ENCODE measurements around the gene KCNMA1.

Gene KCNMA1

DNA sequence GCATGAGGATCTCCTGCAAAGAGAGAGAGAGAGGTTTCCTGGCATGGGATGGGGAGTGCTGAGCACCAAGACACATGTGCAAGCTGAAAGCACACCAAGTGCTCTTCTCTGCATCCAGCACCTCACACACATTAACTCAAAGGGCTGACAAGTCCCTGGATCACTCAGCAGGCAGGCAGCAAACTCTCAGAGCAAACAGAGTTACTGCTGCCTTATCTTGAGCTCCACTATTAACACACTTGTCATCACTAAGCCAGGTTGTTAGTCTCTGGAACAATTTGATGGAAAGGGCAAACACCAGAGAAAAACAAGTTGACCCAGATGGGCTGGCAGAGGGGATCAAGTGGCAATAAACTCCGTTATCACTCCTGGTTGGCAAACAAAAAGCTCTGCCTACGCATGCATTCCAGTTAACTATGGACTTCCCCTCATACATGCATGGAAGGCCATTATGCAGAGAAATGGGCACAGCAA, 349.9 kb downstream of the KCNMA1 start:
- peak; percentile 17 for DNase-seq

DNA sequence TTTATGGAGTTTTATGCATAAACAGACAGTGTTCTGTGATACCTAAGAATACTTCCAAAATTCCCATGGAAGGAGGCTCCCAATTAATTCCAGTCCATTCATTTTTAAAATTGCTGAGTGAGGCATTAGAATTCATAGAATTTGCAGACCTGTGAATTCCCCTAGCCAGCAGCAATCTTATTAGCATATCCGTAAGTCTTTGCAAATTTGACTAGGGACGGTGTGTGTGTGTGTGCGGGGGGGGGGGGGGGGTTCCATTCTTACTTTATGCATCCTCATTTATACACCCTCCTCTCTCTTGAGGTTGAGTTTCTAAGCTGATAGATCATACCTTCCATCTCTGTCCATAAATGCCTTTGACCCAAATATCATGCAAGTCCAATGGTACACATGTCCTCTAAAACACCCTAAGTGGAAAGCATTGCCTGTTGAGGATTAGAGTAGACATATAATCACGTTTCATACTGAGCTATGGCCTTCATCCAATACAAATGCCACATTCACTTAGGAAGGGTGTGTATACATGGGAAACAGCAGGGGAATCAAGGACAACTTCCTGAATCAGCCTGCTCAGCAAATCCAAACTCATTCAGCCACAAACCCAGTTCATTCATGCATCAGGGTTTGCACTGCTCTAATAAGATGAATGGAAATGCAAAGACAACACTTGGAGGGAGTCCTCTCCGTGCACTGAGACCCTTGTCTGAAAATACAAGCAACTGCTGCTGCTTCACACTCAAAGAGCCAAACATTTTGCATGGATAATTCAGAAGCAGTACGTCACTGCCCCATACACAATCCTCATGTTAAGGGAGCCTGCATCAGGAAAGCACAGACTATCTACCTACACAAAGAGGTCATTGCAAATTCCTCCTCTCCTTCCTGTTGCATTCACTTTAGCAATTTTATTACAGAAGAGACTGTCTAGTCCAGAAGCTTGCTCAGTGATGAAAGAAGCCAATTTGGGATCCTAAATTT, 350.8 kb downstream of the KCNMA1 start:
- peak; percentile 48 for DNase-seq

DNA sequence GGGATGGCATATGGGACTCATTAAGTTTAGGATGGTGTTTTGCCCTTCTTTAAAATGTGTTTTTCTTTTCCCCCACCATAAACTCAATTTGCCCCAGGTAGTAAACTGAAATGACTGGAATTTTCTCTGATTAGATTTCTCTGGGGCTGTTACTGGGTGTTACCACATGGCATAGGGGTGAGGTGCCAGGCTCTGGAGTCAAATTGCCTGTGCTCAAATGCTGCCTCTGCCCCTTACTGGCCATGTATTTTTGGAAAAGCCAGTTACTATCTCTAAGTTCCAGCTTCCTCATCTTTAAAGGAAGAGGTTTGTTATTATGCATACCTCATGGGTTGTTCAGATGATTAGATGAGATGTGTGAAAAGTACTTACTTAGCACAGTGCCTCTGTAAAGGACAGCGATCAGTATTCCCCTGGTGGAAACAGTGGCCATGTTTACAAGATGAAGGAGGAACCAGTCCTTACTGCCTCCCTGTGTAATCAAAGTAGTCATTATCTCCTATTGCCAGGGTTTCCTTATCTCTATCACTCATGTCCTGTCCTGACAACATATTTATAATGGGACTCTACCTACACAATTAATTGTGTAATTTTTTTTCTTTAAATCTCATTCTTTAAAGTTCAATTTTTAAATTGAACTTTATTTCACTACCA, 352.0 kb downstream of the KCNMA1 start:
- no peak for DNase-seq

DNA sequence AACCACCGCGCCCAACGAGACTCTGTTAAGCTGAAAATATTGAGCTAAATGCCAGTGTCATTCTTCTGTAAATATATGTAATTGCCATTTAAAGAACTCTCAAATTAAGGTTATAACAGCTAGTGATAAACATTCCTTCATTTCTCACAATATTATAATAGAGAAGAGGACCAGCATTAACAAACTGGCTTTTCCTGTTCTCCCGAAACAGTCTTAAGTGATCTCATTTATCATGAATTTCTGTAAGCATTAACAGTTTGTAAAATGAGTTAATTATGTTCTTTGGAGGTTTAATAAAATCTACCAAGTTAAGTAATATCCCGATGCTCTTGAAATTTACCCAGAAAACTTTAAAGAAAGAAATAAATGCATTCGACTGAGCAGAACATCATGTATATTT, 352.8 kb downstream of the KCNMA1 start:
- DNase-seq = no peak

DNA sequence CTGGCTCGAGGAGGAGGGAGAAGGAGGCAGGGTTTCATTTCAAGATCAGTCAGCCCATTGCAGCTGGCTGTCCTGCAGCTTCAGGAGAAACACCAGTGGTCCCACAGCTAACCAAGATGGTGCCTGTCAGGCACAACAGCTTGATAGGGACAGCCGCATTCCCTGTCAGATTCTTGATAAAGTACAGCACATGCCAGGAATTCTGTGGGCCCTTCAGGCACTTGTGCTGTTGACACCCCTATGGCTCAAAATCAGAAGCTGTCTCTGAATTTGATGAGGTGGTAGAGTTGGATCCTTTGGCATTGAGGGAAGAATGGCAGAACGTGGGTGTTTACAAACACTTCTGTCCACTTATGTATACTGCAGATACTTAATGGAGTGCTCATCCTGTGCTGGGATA, 354.3 kb downstream of the KCNMA1 start:
- DNase-seq = no peak

DNA sequence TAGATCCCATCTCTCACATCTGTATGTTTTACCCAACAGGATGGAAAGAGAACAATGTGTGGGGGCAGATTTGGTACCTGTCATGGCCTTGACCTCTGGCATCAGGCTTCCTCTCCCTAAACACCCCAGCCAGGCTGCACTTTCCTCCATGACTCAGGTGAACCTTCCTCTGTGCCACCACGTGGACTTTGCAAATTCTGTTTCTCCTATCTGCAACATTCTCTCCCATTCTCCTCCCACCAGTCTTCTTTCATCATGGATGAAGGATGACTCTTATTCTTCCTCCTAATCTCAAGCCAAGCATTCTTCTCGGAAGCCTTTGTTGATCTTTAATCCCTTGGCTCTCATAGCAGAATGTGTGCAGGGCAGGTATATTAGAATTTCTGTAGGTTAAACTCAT, 355.4 kb downstream of the KCNMA1 start:
- DNase-seq = no peak

DNA sequence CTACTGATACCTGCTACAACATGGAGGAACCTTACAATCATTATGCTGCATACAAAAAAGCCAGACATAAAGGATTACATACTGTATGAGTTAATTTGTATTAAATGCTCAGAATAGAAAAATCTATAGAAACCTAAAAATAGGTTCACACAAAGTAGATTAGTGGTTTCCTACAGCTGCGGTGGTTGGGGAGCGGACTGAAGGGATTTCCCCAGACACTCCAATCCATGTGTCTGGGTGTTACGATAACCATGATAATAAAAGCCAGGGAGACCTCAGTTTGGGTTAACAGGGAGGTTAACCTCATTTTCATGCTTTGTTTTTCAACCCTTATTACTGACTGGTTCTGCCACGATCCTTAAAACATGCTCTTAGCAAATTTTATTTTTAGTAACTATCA, 355.9 kb downstream of the KCNMA1 start:
- DNase-seq = no peak

DNA sequence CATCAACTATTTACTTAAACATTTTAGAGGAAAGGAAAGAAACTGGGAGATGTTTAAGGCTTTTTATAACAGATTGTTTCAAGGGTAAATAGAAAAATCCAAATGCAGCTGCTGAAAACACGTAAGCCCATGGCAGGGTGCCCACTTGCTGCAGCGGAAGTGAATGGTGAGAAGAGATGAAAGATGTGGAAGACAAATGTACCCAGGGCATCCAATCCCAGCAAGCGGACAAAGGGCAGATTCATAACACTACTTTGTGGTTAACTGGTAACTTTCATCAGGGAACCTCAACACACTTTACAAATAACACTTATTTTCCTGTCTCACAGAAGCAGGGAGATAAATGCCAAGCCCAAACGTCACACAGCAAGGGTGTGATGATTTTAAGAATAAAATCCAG, 358.4 kb downstream of the KCNMA1 start:
- DNase-seq = no peak

DNA sequence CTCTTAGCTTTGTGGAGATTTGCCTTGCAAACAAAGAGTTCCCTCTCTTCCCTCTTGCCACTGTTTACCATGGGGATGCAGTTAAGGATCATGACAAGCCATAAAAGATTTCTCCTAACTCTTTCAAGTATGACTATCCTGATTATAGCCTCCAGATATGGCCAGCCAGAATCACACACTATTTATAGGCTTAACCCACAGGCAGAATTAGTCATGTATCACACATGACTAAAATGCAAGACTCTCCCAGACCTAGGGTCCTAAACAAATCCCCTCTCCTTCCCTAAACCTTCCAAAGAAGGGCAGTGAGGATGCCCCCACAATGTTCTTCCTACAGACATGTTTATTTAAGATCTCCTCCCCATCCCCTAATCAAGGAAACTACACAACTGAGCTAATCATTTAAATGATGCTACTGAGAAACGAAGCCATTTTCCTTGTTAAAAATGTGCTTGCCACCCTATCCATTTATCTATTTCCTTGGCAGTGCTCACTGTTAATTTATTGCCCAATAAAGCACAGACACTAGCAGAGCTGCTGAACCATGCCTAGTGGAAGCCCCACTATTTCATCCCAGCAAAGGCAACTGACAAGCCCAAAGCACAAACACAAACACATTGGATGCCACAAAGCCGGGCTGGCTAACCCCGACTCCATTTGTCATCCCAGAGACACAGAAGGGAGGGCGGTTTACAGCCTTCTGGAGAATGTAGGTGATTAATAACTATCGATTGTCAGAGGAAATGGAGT, 363.4 kb downstream of the KCNMA1 start:
- no peak for DNase-seq

DNA sequence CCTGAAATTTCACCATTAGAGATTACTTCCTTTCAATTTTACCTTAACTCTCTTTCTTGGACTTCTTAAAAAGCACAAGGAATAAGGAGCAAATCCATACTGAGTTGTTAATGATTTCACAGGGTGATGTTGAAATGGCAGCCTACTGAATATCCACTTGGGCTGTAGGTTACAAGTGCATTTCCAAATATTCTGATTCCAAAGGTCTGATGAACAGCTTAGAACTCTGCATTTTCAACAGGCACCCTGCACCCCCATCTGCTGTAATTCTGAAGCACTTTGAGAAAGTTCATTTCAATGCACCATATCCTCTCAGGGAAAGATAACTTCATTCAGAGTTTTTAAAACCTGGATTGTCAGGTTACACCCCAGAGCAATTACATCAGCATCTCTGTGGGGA, 368.4 kb downstream of the KCNMA1 start:
- DNase-seq = no peak

DNA sequence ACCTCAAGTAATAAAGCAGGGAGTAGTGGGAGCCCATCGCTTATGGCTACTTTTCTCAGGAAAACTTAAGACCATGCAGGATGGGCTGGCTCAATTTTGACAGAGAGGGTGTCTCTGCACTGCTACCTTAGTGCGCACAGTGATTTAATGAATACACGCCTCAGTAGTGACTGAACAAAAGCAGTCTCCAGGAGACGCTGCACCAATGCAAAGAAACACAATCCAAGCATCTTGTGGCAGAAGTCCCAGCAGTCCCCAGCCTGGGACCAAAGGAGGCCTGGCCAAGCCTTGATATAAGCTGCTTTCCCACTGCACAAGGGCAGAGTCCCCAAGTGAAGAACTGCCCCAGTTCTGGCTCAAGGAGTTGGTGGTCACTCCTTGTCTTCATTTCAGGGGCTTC, 368.9 kb downstream of the KCNMA1 start:
- no peak for DNase-seq

DNA sequence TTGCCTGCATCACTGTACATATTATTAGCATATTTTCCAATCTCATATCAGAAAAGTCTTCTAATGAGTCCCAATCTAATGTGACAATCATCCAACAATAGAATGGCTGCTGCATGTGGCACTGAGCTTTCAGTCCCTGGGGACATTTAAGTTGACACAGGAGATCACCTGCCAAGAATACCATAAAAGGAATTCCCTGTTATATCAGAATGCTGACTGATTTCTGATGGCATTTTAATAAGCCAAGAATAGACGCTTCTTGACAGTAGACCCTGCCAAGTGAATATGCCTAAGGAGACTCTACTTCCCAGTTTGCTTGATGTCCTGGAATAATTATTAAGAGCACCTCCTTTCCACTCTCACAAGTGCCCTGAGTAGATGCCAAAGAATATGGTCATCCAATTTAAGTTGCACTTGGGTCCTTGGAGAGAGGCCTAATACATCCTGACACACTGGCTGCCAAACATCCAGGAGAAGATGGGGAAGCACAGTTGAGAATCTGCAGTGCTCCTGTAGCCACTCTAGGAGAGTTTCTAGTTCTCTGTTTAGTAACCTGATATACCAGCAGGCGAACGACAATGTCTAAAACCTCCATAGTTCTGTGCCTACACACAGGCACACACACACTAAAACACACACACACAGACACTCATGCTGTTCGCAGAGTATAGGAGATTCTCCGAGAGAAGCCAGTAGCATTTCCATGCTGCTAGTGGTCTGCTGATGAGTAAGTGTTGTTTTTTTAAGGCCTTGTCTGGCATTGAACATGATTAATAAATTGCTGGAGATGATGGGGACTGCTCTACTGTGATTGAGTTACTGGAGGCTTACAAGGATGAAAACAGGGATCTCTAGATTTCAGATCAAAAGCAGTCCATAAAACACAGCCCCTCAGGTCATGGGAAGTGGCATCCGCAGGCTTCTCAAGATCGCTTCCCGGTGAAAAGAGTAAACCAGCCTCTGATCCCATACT, 369.6 kb downstream of the KCNMA1 start:
- no peak for DNase-seq

DNA sequence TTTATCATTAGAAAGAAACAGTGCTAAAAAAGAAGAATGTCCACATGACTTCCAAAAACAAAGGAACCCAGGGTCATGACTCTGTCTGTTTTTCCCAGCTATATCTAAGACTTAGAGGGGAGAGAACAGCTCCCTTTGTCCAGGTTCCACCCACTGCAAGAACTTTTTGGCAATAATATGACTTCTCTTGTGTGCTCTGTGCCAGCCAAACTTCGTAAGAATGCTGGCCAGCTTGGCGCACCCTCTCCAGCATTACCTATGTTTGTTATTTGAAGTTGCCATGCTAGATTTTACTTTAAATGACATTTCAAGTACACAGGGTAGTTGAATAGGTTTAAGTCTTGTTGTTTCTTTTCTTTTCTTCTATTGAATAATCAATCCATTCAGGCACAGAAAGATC, 371.4 kb downstream of the KCNMA1 start:
- no peak for DNase-seq

DNA sequence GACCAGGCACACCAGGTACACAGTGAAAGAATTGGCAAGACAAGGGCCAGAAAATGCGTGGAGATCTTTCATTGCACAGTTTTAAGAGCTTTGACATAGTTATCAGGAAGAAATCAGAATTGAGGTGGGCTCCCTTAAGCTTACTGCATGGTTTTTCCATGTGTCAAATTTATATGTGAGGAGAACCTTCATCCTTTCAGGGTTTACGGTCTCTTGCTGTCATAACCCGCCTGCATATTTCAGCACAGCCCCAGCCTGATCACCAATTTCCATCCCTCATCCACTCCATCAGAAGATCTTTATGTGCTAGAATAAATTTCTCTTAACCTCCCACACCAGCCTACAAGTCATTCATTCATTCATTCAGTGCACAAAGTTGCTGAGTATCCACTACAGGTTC, 373.1 kb downstream of the KCNMA1 start:
- no peak for DNase-seq

DNA sequence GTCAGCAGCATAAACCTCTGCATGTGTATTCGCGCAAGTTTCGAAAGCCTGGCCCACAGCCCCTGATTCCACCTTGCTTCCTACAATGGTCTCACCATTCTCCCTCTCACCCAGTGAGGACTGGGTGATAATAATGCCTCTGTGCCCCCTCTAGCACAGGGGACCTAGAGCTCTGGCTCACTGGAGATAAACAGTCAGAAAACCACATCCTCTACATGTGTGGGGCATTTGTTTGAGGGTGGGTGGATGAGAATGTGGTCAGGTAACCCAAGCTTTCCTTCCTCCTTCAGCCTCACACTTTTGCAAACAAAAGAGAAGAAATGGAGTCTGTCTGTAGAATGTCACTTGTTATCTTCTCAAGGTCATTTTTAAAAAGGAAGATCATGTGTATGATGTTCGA, 373.5 kb downstream of the KCNMA1 start:
- DNase-seq = no peak

DNA sequence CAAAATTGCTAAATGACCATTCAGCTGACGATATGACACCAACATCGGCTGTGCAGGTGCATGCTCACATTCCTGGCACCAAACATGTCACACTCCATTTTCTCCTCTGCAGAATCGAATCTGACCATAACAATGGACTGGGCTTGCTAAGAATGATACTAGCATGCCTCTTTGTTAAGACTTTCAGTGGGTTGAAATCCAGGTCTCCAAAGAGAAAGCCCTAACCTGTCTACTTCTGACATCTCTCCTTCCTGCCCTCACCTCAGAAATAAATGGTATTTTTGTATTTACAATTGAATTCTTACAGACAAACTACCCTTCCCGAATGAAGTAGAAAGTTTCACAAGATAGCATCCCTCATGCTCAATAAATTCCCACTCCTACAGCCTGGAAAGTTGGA, 373.9 kb downstream of the KCNMA1 start:
- no peak for DNase-seq

DNA sequence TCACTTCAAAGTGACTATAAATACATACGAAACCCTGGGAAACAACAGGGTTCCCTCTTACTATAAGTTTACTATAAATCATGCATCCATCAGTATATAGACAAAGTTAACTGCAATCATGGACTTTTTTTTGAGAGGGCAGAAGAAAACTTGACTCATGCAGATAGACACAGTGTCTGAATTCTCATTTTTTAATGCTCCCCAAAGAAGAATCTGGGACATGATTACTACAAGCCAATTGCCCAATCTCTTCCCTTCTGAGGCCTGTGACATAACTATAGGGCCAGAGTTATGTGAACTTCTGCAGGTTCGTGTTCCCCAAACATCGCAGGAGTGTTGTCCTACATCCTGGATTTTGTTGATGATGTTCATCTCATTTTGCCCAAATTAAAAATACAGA, 376.5 kb downstream of the KCNMA1 start:
- DNase-seq = no peak

DNA sequence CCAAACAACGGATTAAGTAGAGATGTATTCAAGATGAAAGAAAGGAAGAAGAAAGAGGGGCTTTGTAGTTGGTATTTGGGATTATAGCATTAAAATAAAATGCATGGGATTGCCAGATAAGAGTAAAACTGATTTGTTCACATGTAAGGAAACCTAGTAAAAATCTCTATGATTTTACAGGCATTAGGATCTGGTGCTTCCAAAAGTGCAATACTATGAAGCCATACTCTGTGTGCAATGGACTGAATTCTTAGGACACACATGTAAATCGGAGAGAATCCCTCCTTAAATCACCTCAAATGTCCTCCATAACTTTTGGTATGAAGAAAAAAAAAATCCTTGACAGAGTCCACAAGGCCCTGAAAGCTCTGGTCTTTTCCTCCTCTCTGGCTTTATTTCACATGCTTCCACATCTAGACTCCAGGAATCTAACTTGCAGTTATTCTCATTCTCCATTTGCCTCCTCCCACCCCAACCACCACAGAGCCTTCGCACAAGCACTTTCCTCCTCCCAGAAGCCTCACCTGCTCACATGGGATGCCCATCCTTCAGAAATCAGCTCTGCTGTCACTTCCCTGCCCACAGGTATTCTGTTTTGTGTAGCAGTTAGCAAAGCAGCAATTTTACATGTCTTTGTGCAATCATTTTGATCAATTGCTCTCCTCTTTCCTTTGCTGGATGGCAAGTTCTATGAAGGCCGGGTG, 378.3 kb downstream of the KCNMA1 start:
- DNase-seq = no peak

DNA sequence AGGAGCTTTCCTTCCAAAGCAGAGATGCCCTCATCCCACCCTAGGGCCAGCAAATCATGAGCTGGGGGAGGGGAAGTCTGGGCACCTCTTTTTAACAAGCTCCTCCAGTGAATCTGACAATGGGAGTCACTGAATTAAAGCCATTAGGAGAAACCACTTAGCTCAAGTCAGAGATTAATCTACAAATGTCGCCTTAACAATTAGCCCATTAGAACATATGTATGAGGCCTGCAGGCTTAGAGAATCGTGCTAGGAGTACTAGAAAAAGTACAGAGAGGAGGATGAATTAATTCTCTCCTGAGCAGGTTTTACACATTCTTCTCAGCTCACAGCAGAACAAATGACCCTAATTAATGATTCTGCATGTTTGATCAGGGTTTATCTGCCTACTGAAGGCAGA, 381.3 kb downstream of the KCNMA1 start:
- no peak for DNase-seq

DNA sequence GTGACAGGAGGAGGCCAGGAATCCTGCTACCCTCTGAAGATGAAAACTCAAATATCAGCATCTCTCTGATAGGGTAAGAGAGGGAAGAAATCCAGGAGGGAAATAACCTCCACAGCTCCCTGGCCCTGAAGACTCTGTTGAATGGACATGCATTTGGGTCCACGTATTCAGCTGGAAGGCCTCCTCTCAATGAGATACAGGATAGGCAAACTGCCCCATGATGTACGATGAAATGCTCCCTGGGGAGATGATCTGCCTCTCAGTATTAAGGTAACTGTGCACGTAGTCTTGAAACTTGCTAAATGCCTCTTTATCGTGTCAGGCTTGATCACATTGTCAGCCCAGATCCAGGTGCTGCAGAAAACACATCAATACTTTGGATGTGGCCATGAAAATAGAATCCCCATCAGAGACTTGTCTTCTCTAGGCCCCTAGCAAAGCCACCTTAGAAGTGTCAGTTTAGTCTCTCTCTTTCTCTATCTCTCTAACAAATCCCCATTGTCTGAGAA, 384.0 kb downstream of the KCNMA1 start:
- no peak for DNase-seq

DNA sequence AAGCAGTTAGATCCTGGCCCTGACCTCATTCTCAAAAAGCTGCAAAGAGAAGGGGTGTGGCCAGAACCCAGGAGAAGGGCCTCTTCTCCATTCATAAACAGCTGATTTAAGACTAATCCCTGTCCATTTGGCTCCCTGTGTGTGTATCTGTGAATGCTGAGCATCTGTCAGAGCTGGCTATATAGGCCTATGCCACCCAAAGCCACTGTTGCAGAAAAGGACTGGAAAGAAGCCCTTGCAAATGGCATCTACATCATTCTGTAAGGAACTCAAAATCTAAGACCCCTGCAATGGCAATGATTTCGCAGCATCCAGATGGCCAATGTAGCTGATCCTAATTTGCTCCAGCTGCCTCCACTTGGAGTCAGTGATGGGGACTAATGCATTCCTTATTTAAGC, 384.5 kb downstream of the KCNMA1 start:
- DNase-seq = no peak

Measured in NCI-H1092 (cell line).